MG63 (cell line): ENCODE data around the gene LATS2. TPM values are rescaled to one million over a fixed set of nuclear protein-coding genes. Genes with fewer than 3 reads are reported as not detected.

Source experiments
- DNase-seq: peaks from one replicate; pipeline ENCODE4 v3.0.0-alpha.2; 2020
- H3K27me3 ChIP-seq: fragments of 250-450 bp; sonication (Bioruptor Pico); 2 replicates; pipeline ENCODE4 v1.5.1; 2020; ENCODE audit warnings: mild to moderate bottlenecking, moderate library complexity
- H3K36me3 ChIP-seq: fragments of 250-450 bp; sonication (Bioruptor Pico); 2 replicates; pipeline ENCODE4 v1.5.1; 2020; ENCODE audit warnings: mild to moderate bottlenecking, moderate library complexity
- H3K4me3 ChIP-seq: fragments of 250-450 bp; sonication (Bioruptor Pico); 2 replicates; pipeline ENCODE4 v1.5.1; 2020; ENCODE audit warnings: mild to moderate bottlenecking, moderate library complexity
- H3K9me3 ChIP-seq: fragments of 250-450 bp; sonication (Bioruptor Pico); 2 replicates; pipeline ENCODE4 v1.5.1; 2020; ENCODE audit warnings: mild to moderate bottlenecking, moderate library complexity
- total RNA-seq: library from RNA; depleted of rRNA; stranded (reverse); fragments of >200 nt; shearing (Covaris generic); gene quantifications from 2 replicates; pipeline ENCODE4 v1.2.3, GENCODE V29; 2014; ENCODE audit warnings: low replicate concordance

Gene LATS2
- total RNA-seq, 1 experiment from 2014 or later, result 10.6 TPM

GRCh38 chr13:21035498-21035897 lies 25.9 kb downstream of the LATS2 start:
- DNase-seq, result no peak
- no peak overlapping the region for H3K4me3 ChIP-seq
- H3K9me3 ChIP-seq, result no peaks in the 10 kb centered on the region
- H3K36me3 ChIP-seq, result peaks cover 28% of the 10 kb centered on the region
- H3K27me3 ChIP-seq, result no peaks in the 10 kb centered on the region

- Histone ChIP-seq H3K4me3 (no peak overlapping the region), H3K9me3 (no peaks in the 10 kb centered on the region), H3K36me3 (peaks cover 30% of the 10 kb centered on the region), H3K27me3 (no peaks in the 10 kb centered on the region)
- DNase-seq, result no peak
Measured at GRCh38 chr13:21034603-21035191, 26.7 kb downstream of the LATS2 start.

- H3K27me3 ChIP-seq, result no peaks in the 10 kb centered on the region
- H3K9me3 ChIP-seq, result no peaks in the 10 kb centered on the region
- peaks cover 30% of the 10 kb centered on the region for H3K36me3 ChIP-seq
- no peak overlapping the region for H3K4me3 ChIP-seq
- no peak for DNase-seq
Measured at GRCh38 chr13:21033856-21034602, 27.4 kb downstream of the LATS2 start.

GRCh38 chr13:21033212-21033840 lies 28.1 kb downstream of the LATS2 start:
- Histone ChIP-seq H3K36me3 (peaks cover 34% of the 10 kb centered on the region), H3K9me3 (no peaks in the 10 kb centered on the region), H3K4me3 (no peak overlapping the region), H3K27me3 (no peaks in the 10 kb centered on the region)
- DNase-seq, result peak; percentile 50

GRCh38 chr13:21032656-21033055 lies 28.7 kb downstream of the LATS2 start:
- DNase-seq, result no peak
- no peak overlapping the region for H3K4me3 ChIP-seq
- H3K27me3 ChIP-seq, result no peaks in the 10 kb centered on the region
- peaks cover 38% of the 10 kb centered on the region for H3K36me3 ChIP-seq
- H3K9me3 ChIP-seq, result no peaks in the 10 kb centered on the region

- H3K9me3 ChIP-seq, result no peaks in the 10 kb centered on the region
- DNase-seq, result no peak
Measured at GRCh38 chr13:21031594-21032275, 29.7 kb downstream of the LATS2 start.

GRCh38 chr13:21025539-21025938 lies 35.8 kb downstream of the LATS2 start:
- no peak overlapping the region for H3K4me3 ChIP-seq
- H3K27me3 ChIP-seq, result no peaks in the 10 kb centered on the region
- no peak for DNase-seq
- H3K36me3 ChIP-seq, result peaks cover 39% of the 10 kb centered on the region
- H3K9me3 ChIP-seq, result no peaks in the 10 kb centered on the region

More at GRCh38 chr13:21031594-21032275, 29.7 kb downstream of the LATS2 start:
- H3K4me3 ChIP-seq, result no peak overlapping the region
- no peaks in the 10 kb centered on the region for H3K27me3 ChIP-seq
- H3K36me3 ChIP-seq, result peaks cover 41% of the 10 kb centered on the region

- no peak for DNase-seq
- H3K4me3 ChIP-seq, result no peak overlapping the region
- peaks cover 23% of the 10 kb centered on the region for H3K36me3 ChIP-seq
- no peaks in the 10 kb centered on the region for H3K9me3 ChIP-seq
- no peaks in the 10 kb centered on the region for H3K27me3 ChIP-seq
Measured at GRCh38 chr13:21022056-21022979, 39.1 kb downstream of the LATS2 start.

GRCh38 chr13:21020581-21020980 lies 40.8 kb downstream of the LATS2 start:
- Histone ChIP-seq H3K4me3 (no peak overlapping the region), H3K36me3 (peaks cover 15% of the 10 kb centered on the region), H3K9me3 (no peaks in the 10 kb centered on the region), H3K27me3 (no peaks in the 10 kb centered on the region)
- no peak for DNase-seq

- Histone ChIP-seq H3K9me3 (no peaks in the 10 kb centered on the region), H3K4me3 (no peak overlapping the region)
- DNase-seq, result no peak
Measured at GRCh38 chr13:21020176-21020575, 41.2 kb downstream of the LATS2 start.

GRCh38 chr13:21018220-21018619 lies 43.2 kb downstream of the LATS2 start:
- Histone ChIP-seq H3K36me3 (peaks cover 12% of the 10 kb centered on the region), H3K27me3 (no peaks in the 10 kb centered on the region), H3K4me3 (no peak overlapping the region), H3K9me3 (no peaks in the 10 kb centered on the region)
- no peak for DNase-seq

More at GRCh38 chr13:21020176-21020575, 41.2 kb downstream of the LATS2 start:
- H3K27me3 ChIP-seq, result no peaks in the 10 kb centered on the region
- peaks cover 15% of the 10 kb centered on the region for H3K36me3 ChIP-seq

GRCh38 chr13:21016487-21016886 lies 44.9 kb downstream of the LATS2 start:
- Histone ChIP-seq H3K27me3 (no peaks in the 10 kb centered on the region), H3K4me3 (no peak overlapping the region), H3K36me3 (peaks cover 12% of the 10 kb centered on the region), H3K9me3 (no peaks in the 10 kb centered on the region)
- DNase-seq, result no peak

- DNase-seq, result no peak
- Histone ChIP-seq H3K27me3 (no peaks in the 10 kb centered on the region), H3K9me3 (no peaks in the 10 kb centered on the region), H3K4me3 (no peak overlapping the region), H3K36me3 (peaks cover 7% of the 10 kb centered on the region; the same call in 1 of the 2 replicates)
Measured at GRCh38 chr13:21015284-21015683, 46.1 kb downstream of the LATS2 start.

- Histone ChIP-seq H3K9me3 (no peaks in the 10 kb centered on the region), H3K27me3 (no peaks in the 10 kb centered on the region), H3K36me3 (peaks cover 7% of the 10 kb centered on the region; the same call in 1 of the 2 replicates), H3K4me3 (no peak overlapping the region)
- DNase-seq, result peak; percentile 96
Measured at GRCh38 chr13:21014502-21015170, 46.8 kb downstream of the LATS2 start.

- Histone ChIP-seq H3K9me3 (no peaks in the 10 kb centered on the region), H3K27me3 (no peaks in the 10 kb centered on the region), H3K36me3 (peaks cover 7% of the 10 kb centered on the region; the same call in 1 of the 2 replicates), H3K4me3 (no peak overlapping the region)
- no peak for DNase-seq
Measured at GRCh38 chr13:21014139-21014501, 47.3 kb downstream of the LATS2 start.

GRCh38 chr13:21013682-21014038 lies 47.7 kb downstream of the LATS2 start:
- H3K36me3 ChIP-seq, result peaks cover 9% of the 10 kb centered on the region; the same call in 1 of the 2 replicates

More at GRCh38 chr13:21013682-21014038, 47.7 kb downstream of the LATS2 start:
- H3K9me3 ChIP-seq, result no peaks in the 10 kb centered on the region
- H3K4me3 ChIP-seq, result no peak overlapping the region
- no peaks in the 10 kb centered on the region for H3K27me3 ChIP-seq
- DNase-seq, result no peak
